HCT116 (cell line): ENCODE measurements around the gene HSPG2. TPM values are rescaled to one million over a fixed set of nuclear protein-coding genes. Genes with fewer than 3 reads are reported as not detected.

ENCODE experiments used
- ATAC-seq: fragments of 200-7000 bp; cut with Tn5 transposase; 2 replicates; pipeline ENCODE4 v1.9.1; 2020; ENCODE audit warnings: mild to moderate bottlenecking, moderate library complexity
- BruUV-seq: library from RNA; stranded (reverse); fragments of 400-500 nt; replicated peaks from 2 replicates; lab custom pipeline; 2021; lab: Mats Ljungman, UMichigan
- CTCF ChIA-PET: fragments of 300-600 bp; sonication (Branson Sonifier 250); formaldehyde crosslinking; loops from one replicate; lab custom pipeline; 2021; ENCODE audit warnings: antibody characterized with exemption; lab: Charles Lee
- POLR2A ChIA-PET: fragments of 300-600, 350-600 bp; sonication (Branson Sonifier 250); formaldehyde crosslinking; loops from one replicate; lab custom pipeline; 2021; ENCODE audit warnings: antibody characterized with exemption; lab: Charles Lee
- RAD21 ChIA-PET, 2 experiments: fragments of 300-600 bp; sonication (Branson Sonifier 250); formaldehyde crosslinking; loops; one replicate each; lab custom pipeline; 2023; ENCODE audit warnings: low total read pairs in 2 of 2; ENCODE audit not compliant: uncharacterized antibody in 2 of 2, unreplicated experiment in 2 of 2, low non-redundant PET in 1 of 2; lab: Charles Lee
- DNase-seq: peaks from one replicate; pipeline ENCODE4 v3.0.0-alpha.2; 2010; ENCODE audit warnings: low read depth, low spot score
- H2AFZ ChIP-seq: fragments of 200-600 bp; shearing (Covaris generic), sonication (generic); 2 replicates; pipeline ENCODE4 v1.6.1; 2017; ENCODE audit warnings: low read depth, mixed run types, mixed read lengths, antibody characterized with exemption, low read length; ENCODE audit not compliant: poor library complexity, severe bottlenecking
- H3K27ac ChIP-seq: 2 replicates; pipeline ENCODE4 v1.5.1; 2012; ENCODE audit warnings: low read depth, low read length
- H3K27me3 ChIP-seq: fragments of 200-600 bp; sonication (generic); 2 replicates; pipeline ENCODE4 v1.6.1; 2016; ENCODE audit warnings: mixed run types, low read length, mixed read lengths; ENCODE audit not compliant: insufficient read depth
- H3K36me3 ChIP-seq, 2 experiments: fragments of 200-500 bp in 1 of 2; fragments of 200-600 bp in 1 of 2; sonication (Bioruptor generic) in 1 of 2; sonication (generic) in 1 of 2; 2 replicates each; pipeline versions ENCODE4 v1.5.1 to v1.6.1; 2014 to 2016; ENCODE audit warnings: low read length in 2 of 2, inconsistent platforms in 1 of 2, mixed read lengths in 1 of 2, mixed run types in 1 of 2; ENCODE audit not compliant: insufficient read depth in 2 of 2, control insufficient read depth in 1 of 2
- H3K4me1 ChIP-seq, 2 experiments: fragments of 200-600 bp in 1 of 2; sonication (generic) in 1 of 2; 2 replicates each; pipeline versions ENCODE4 v1.5.1 to v1.6.1; 2012 to 2017; ENCODE audit warnings: low read length in 2 of 2, inconsistent platforms in 1 of 2, mild to moderate bottlenecking in 1 of 2, mixed read lengths in 1 of 2, mixed run types in 1 of 2, moderate library complexity in 1 of 2; ENCODE audit not compliant: insufficient read depth in 2 of 2, control insufficient read depth in 1 of 2
- H3K4me2 ChIP-seq: fragments of 200-600 bp; sonication (generic); 2 replicates; pipeline ENCODE4 v1.6.1; 2017; ENCODE audit warnings: mixed run types, low read length, mixed read lengths
- H3K4me3 ChIP-seq, 2 experiments: fragments of 200-600 bp in 1 of 2; sonication (generic) in 1 of 2; replicated peaks in 1 of 2; 2 replicates each; pipeline ENCODE4 v1.5.1; 2011 to 2016; ENCODE audit warnings: low read length in 2 of 2, control low read depth in 1 of 2, low read depth in 1 of 2, mild to moderate bottlenecking in 1 of 2, mixed read lengths in 1 of 2, mixed run types in 1 of 2
- H3K79me2 ChIP-seq: fragments of 200-600 bp; sonication (generic); 2 replicates; pipeline ENCODE4 v1.6.1; 2017; ENCODE audit warnings: mild to moderate bottlenecking, mixed run types, low read length, moderate library complexity, mixed read lengths; ENCODE audit not compliant: insufficient read depth
- H3K9ac ChIP-seq: fragments of 200-600 bp; sonication (generic); 2 replicates; pipeline ENCODE4 v1.6.1; 2016; ENCODE audit warnings: low read length, mixed read lengths
- H3K9me2 ChIP-seq: fragments of 200-600 bp; sonication (generic), shearing (Covaris generic); 2 replicates; pipeline ENCODE4 v1.6.1; 2017; ENCODE audit warnings: mixed run types, mild to moderate bottlenecking, moderate library complexity; ENCODE audit not compliant: insufficient read depth
- H3K9me3 ChIP-seq, 2 experiments: fragments of 200-500 bp in 1 of 2; fragments of 200-600 bp in 1 of 2; sonication (Bioruptor generic) in 1 of 2; sonication (generic) in 1 of 2; 2 replicates each; pipeline ENCODE4 v1.6.1; 2014 to 2017; ENCODE audit warnings: low read length in 2 of 2, mixed read lengths in 2 of 2, inconsistent platforms in 1 of 2, low read depth in 1 of 2, mild to moderate bottlenecking in 1 of 2, mixed run types in 1 of 2, moderate library complexity in 1 of 2; ENCODE audit not compliant: control insufficient read depth in 1 of 2, insufficient read depth in 1 of 2
- H4K20me1 ChIP-seq: fragments of 200-600 bp; sonication (generic), shearing (Covaris generic); 2 replicates; pipeline ENCODE4 v1.6.1; 2017; ENCODE audit warnings: mixed run types, mild to moderate bottlenecking, moderate library complexity; ENCODE audit not compliant: insufficient read depth
- CBX3 ChIP-seq: IDR thresholded peaks from 2 replicates; pipeline ENCODE4 v1.6.1; 2012; ENCODE audit warnings: low read depth
- CEBPB ChIP-seq: IDR thresholded peaks from 2 replicates; pipeline ENCODE4 v1.6.1; 2012; ENCODE audit warnings: low read depth
- CTCF ChIP-seq, 3 experiments: fragments of 200-600 bp in 1 of 3; sonication (generic) in 1 of 3; IDR thresholded peaks in 2 of 3; conservative IDR thresholded peaks in 1 of 3; 2 replicates each; pipeline ENCODE4 v1.5.1; 2012 to 2017; ENCODE audit warnings: low read depth in 2 of 3, low read length in 2 of 3, antibody characterized with exemption in 1 of 3, borderline replicate concordance in 1 of 3, control low read depth in 1 of 3, mild to moderate bottlenecking in 1 of 3, mixed read lengths in 1 of 3, mixed run types in 1 of 3, moderate library complexity in 1 of 3; ENCODE audit not compliant: insufficient read depth in 1 of 3
- EZH2phosphoT487 ChIP-seq: fragments of 200-600 bp; IDR thresholded peaks from 2 replicates; pipeline ENCODE4 v1.6.1; 2018; ENCODE audit warnings: antibody characterized with exemption, borderline replicate concordance
- FOSL1 ChIP-seq: IDR thresholded peaks from 2 replicates; pipeline ENCODE4 v1.6.1; 2012; ENCODE audit warnings: low read depth
- MAX ChIP-seq: IDR thresholded peaks from 2 replicates; pipeline ENCODE4 v1.6.1; 2012
- POLR2AphosphoS5 ChIP-seq: IDR thresholded peaks from 2 replicates; pipeline ENCODE4 v1.6.1; 2011; ENCODE audit warnings: mild to moderate bottlenecking, low read depth, low read length, moderate library complexity
- RAD21 ChIP-seq: IDR thresholded peaks from 2 replicates; pipeline ENCODE4 v1.6.1; 2012; ENCODE audit warnings: low read depth, mild to moderate bottlenecking
- REST ChIP-seq: IDR thresholded peaks from 2 replicates; pipeline ENCODE4 v1.6.1; 2012; ENCODE audit warnings: low read depth
- SIN3A ChIP-seq: IDR thresholded peaks from 2 replicates; pipeline ENCODE4 v1.6.1; 2012; ENCODE audit warnings: low read depth
- SP1 ChIP-seq: IDR thresholded peaks from 2 replicates; pipeline ENCODE4 v1.6.1; 2012; ENCODE audit warnings: low read depth
- SRF ChIP-seq: IDR thresholded peaks from 2 replicates; pipeline ENCODE4 v1.6.1; 2012; ENCODE audit warnings: low read depth
- ZBTB33 ChIP-seq: IDR thresholded peaks from 2 replicates; pipeline ENCODE4 v1.6.1; 2011; ENCODE audit warnings: mild to moderate bottlenecking, low read length, moderate library complexity; ENCODE audit not compliant: insufficient replicate concordance; ENCODE audit errors: extremely low read depth
- ZNF274 ChIP-seq: fragments of 200-500 bp; sonication (Bioruptor generic); IDR thresholded peaks from 2 replicates; pipeline ENCODE4 v1.6.1; 2014; ENCODE audit warnings: mild to moderate bottlenecking, low read depth, low read length, inconsistent platforms
- intact Hi-C: fragments of 100-400 bp; cut with micrococcal nuclease; formaldehyde crosslinking; loops from 2 replicates; pipeline ENCODE4 v1.10.0; 2022
- total RNA-seq: library from RNA; stranded (reverse); gene quantifications from one replicate; pipeline ENCODE4 v1.2.1, GENCODE V29; 2021; ENCODE audit not compliant: unreplicated experiment

The HSPG2 gene
- total RNA-seq, 1 experiment from 2014 or later = 55.7 TPM

- no peaks in the 10 kb centered on the region for H3K36me3 ChIP-seq
- intact Hi-C loops = no loop called here
- BruUV-seq = no TSS peak
- no peak for DNase-seq
- no peaks in the 10 kb centered on the region for H3K9me2 ChIP-seq
- no peak overlapping the region for H2AFZ ChIP-seq
- H3K4me3 ChIP-seq = no peak overlapping the region
- no peaks in the 10 kb centered on the region for H3K79me2 ChIP-seq
- ChIA-PET RAD21 (no interaction called here), POLR2A (no interaction called here)
- ATAC-seq = no peak
- no peaks in the 10 kb centered on the region for H3K9me3 ChIP-seq
- no peak overlapping the region for H3K4me2 ChIP-seq
- no peaks in the 10 kb centered on the region for H4K20me1 ChIP-seq
- TF ChIP-seq MAX (no peak), SRF (no peak), REST (no peak), EZH2phosphoT487 (no peak), SP1 (no peak), FOSL1 (no peak), ZNF274 (no peak), CBX3 (no peak), CTCF (IDR thresholded peaks at IDR 0.05 in 2 of 3, conservative IDR thresholded peaks at IDR 0.05 in 1 of 3; ENCODE audit: borderline replicate concordance in 1 of 3, insufficient read depth in 1 of 3, low read depth in 2 of 3, low read length in 2 of 3) (no peak), ZBTB33 (no peak), POLR2AphosphoS5 (no peak), SIN3A (no peak), RAD21 (no peak), CEBPB (no peak)
- TF ChIP-seq, all 23 proteins: peak for 0
- Histone ChIP-seq H3K4me1 (peaks cover 0 to 10% of the 10 kb centered on the region in 2 experiments; a peak in 2 of 4 replicates), H3K27me3 (no peaks in the 10 kb centered on the region), H3K27ac (no peak overlapping the region), H3K9ac (no peak overlapping the region)
- CTCF ChIA-PET = no interaction called here
Measured at GRCh38 chr1:21911205-21912001, 25.7 kb downstream of the HSPG2 start.
